ENCODE data around the gene SBF2.
A peak's percentile ranks its signal among the peaks of the same experiment; 100 is the strongest.

Gene SBF2

GRCh38 chr11:9789910-9790309 lies 504.1 kb downstream of the SBF2 start:
- DNase-seq (ENCODE audit: low read depth): no peak
- no peak for TF ChIP-seq MAX (IDR thresholded peaks at IDR 0.05; ENCODE audit: low read depth, low read length)
- no peak for TF ChIP-seq MYC (IDR thresholded peaks at IDR 0.05; ENCODE audit: low read depth, low read length)
- TF ChIP-seq POLR2A (IDR thresholded peaks at IDR 0.05; ENCODE audit: extremely low read depth, insufficient read length): no peak
- no peak for TF ChIP-seq CTCF (IDR thresholded peaks at IDR 0.05; ENCODE audit: low read depth, low read length)

GRCh38 chr11:9787981-9788521 lies 506.0 kb downstream of the SBF2 start:
- no peak overlapping the region for H3K4me3 ChIP-seq (ENCODE audit: low read depth, low read length)
- TF ChIP-seq MYC (IDR thresholded peaks at IDR 0.05; ENCODE audit: low read depth, low read length) (no peak), POLR2A (IDR thresholded peaks at IDR 0.05; ENCODE audit: extremely low read depth, insufficient read length) (no peak), CTCF (IDR thresholded peaks at IDR 0.05; ENCODE audit: low read depth, low read length) (no peak), MAX (IDR thresholded peaks at IDR 0.05; ENCODE audit: low read depth, low read length) (no peak)
- peak; percentile 54 for DNase-seq (ENCODE audit: low read depth)

More at GRCh38 chr11:9789910-9790309, 504.1 kb downstream of the SBF2 start:
- H3K4me3 ChIP-seq (ENCODE audit: low read depth, low read length): no peak overlapping the region

- TF ChIP-seq MYC (IDR thresholded peaks at IDR 0.05; ENCODE audit: low read depth, low read length) (no peak), CTCF (IDR thresholded peaks at IDR 0.05; ENCODE audit: low read depth, low read length) (no peak), POLR2A (IDR thresholded peaks at IDR 0.05; ENCODE audit: extremely low read depth, insufficient read length) (no peak), MAX (IDR thresholded peaks at IDR 0.05; ENCODE audit: low read depth, low read length) (no peak)
- no peak for DNase-seq (ENCODE audit: low read depth)
- no peak overlapping the region for H3K4me3 ChIP-seq (ENCODE audit: low read depth, low read length)
Observed at GRCh38 chr11:9787260-9787659, 506.8 kb downstream of the SBF2 start.

- H3K4me3 ChIP-seq (ENCODE audit: low read depth, low read length): no peak overlapping the region
- no peak for TF ChIP-seq POLR2A (IDR thresholded peaks at IDR 0.05; ENCODE audit: extremely low read depth, insufficient read length)
- TF ChIP-seq CTCF (IDR thresholded peaks at IDR 0.05; ENCODE audit: low read depth, low read length): no peak
- no peak for TF ChIP-seq MAX (IDR thresholded peaks at IDR 0.05; ENCODE audit: low read depth, low read length)
- no peak for TF ChIP-seq MYC (IDR thresholded peaks at IDR 0.05; ENCODE audit: low read depth, low read length)
- no peak for DNase-seq (ENCODE audit: low read depth)
Observed at GRCh38 chr11:9784602-9785315, 509.3 kb downstream of the SBF2 start.

- TF ChIP-seq POLR2A (IDR thresholded peaks at IDR 0.05; ENCODE audit: extremely low read depth, insufficient read length) (no peak), CTCF (IDR thresholded peaks at IDR 0.05; ENCODE audit: low read depth, low read length) (no peak), MAX (IDR thresholded peaks at IDR 0.05; ENCODE audit: low read depth, low read length) (no peak), MYC (IDR thresholded peaks at IDR 0.05; ENCODE audit: low read depth, low read length) (no peak)
- H3K4me3 ChIP-seq (ENCODE audit: low read depth, low read length): no peak overlapping the region
- no peak for DNase-seq (ENCODE audit: low read depth)
Observed at GRCh38 chr11:9783986-9784385, 510.0 kb downstream of the SBF2 start.
